HepG2 (cell line): ENCODE results near the gene OR13J1. TPM values are rescaled to one million over a fixed set of nuclear protein-coding genes. Genes with fewer than 3 reads are reported as not detected.

Experiments
- ASH2L ChIP-seq: fragments of 300-600, 200-600 bp; sonication (generic); IDR thresholded peaks from 2 replicates; pipeline ENCODE4 v1.7.0; 2017; ENCODE audit warnings: low read depth, mild to moderate bottlenecking, moderate library complexity, mixed read lengths, low read length; ENCODE audit not compliant: insufficient read length
- CREB1 ChIP-seq, 2 experiments: fragments of 450-650 bp in 1 of 2; IDR thresholded peaks; 2 replicates each; pipeline ENCODE4 v1.6.1; 2016 to 2017; ENCODE audit warnings: control low read depth in 1 of 2, mild to moderate bottlenecking in 1 of 2, missing compliant biosample characterization in 1 of 2, missing genetic modification characterization in 1 of 2
- ESRRA ChIP-seq: sonication (generic); formaldehyde crosslinking; IDR thresholded peaks from 2 replicates; pipeline ENCODE4 v1.5.1; 2020; ENCODE audit warnings: mild to moderate bottlenecking, low read depth, missing genetic modification reagents
- GABPB1 ChIP-seq: IDR thresholded peaks from 2 replicates; pipeline ENCODE4 v1.6.1; 2016; ENCODE audit warnings: mild to moderate bottlenecking, missing genetic modification reagents, moderate library complexity, missing compliant biosample characterization
- HDAC2 ChIP-seq: sonication (generic); formaldehyde crosslinking; IDR thresholded peaks from 2 replicates; pipeline ENCODE4 v1.4.0; 2020; ENCODE audit warnings: missing genetic modification reagents
- HOXA3 ChIP-seq: sonication (generic); formaldehyde crosslinking; IDR thresholded peaks from 2 replicates; pipeline ENCODE4 v1.5.0; 2020; ENCODE audit warnings: missing genetic modification reagents
- KDM2A ChIP-seq: sonication (generic); formaldehyde crosslinking; IDR thresholded peaks from 2 replicates; pipeline ENCODE4 v1.4.0; 2020; ENCODE audit warnings: low read depth, missing genetic modification reagents, borderline replicate concordance
- MEIS1 ChIP-seq: sonication (generic); formaldehyde crosslinking; IDR thresholded peaks from 2 replicates; pipeline ENCODE4 v1.9.0; 2021; ENCODE audit warnings: mild to moderate bottlenecking, missing genetic modification reagents, moderate library complexity, borderline replicate concordance
- NFYB ChIP-seq: sonication (generic); formaldehyde crosslinking; IDR thresholded peaks from 2 replicates; pipeline ENCODE4 v1.4.0; 2020; ENCODE audit warnings: missing genetic modification reagents
- NKX3-1 ChIP-seq: sonication (generic); formaldehyde crosslinking; IDR thresholded peaks from 2 replicates; pipeline ENCODE4 v1.5.0; 2020; ENCODE audit warnings: missing genetic modification reagents
- NR2C2 ChIP-seq: sonication (generic); formaldehyde crosslinking; IDR thresholded peaks from 2 replicates; pipeline ENCODE4 v1.4.0; 2020; ENCODE audit warnings: missing genetic modification reagents, mild to moderate bottlenecking, moderate library complexity, borderline replicate concordance
- PHB2 ChIP-seq: fragments of 450-650 bp; IDR thresholded peaks from 2 replicates; pipeline ENCODE4 v1.6.1; 2018; ENCODE audit not compliant: partially characterized antibody
- REPIN1 ChIP-seq: sonication (generic); formaldehyde crosslinking; IDR thresholded peaks from 2 replicates; pipeline ENCODE4 v1.8.0; 2022; ENCODE audit warnings: missing genetic modification reagents, low read depth, mild to moderate bottlenecking, borderline replicate concordance
- RFXAP ChIP-seq: sonication (generic); formaldehyde crosslinking; IDR thresholded peaks from 2 replicates; pipeline ENCODE4 v1.4.0; 2020; ENCODE audit warnings: missing genetic modification reagents, borderline replicate concordance
- SALL2 ChIP-seq: sonication (generic); formaldehyde crosslinking; IDR thresholded peaks from 2 replicates; pipeline ENCODE4 v1.8.1; 2023; ENCODE audit warnings: mild to moderate bottlenecking, missing genetic modification reagents, inconsistent platforms
- SP1 ChIP-seq, 2 experiments: fragments of 450-650 bp in 1 of 2; sonication (generic) in 1 of 2; formaldehyde crosslinking in 1 of 2; IDR thresholded peaks; 2 replicates each; pipeline versions ENCODE4 v1.4.0 to v1.6.1; 2016 to 2020; ENCODE audit warnings: missing genetic modification reagents in 1 of 2
- SP2 ChIP-seq: sonication (generic); formaldehyde crosslinking; IDR thresholded peaks from 2 replicates; pipeline ENCODE4 v1.5.1; 2020; ENCODE audit warnings: mild to moderate bottlenecking, missing genetic modification reagents
- SP4 ChIP-seq: sonication (generic); formaldehyde crosslinking; IDR thresholded peaks from 2 replicates; pipeline ENCODE4 v1.8.1; 2023; ENCODE audit warnings: mild to moderate bottlenecking, missing genetic modification reagents
- SPEN ChIP-seq: sonication (generic); formaldehyde crosslinking; IDR thresholded peaks from 2 replicates; pipeline ENCODE4 v1.5.1; 2020; ENCODE audit warnings: low read depth, mild to moderate bottlenecking, missing genetic modification reagents
- TBX2 ChIP-seq: sonication (generic); formaldehyde crosslinking; IDR thresholded peaks from 2 replicates; pipeline ENCODE4 v1.5.0; 2020; ENCODE audit warnings: missing genetic modification reagents, mild to moderate bottlenecking, borderline replicate concordance
- ZMAT3 ChIP-seq: sonication (generic); formaldehyde crosslinking; conservative IDR thresholded peaks from 2 replicates; pipeline ENCODE4 v1.7.0; 2021; ENCODE audit warnings: missing genetic modification reagents
- ZNF747 ChIP-seq: sonication (generic); formaldehyde crosslinking; IDR thresholded peaks from 2 replicates; pipeline ENCODE4 v1.8.1; 2023; ENCODE audit warnings: missing genetic modification reagents, mild to moderate bottlenecking, borderline replicate concordance
- ZNF768 ChIP-seq: sonication (generic); formaldehyde crosslinking; IDR thresholded peaks from 2 replicates; pipeline ENCODE4 v1.4.0; 2020; ENCODE audit warnings: missing genetic modification reagents
- ZNF891 ChIP-seq: sonication (generic); formaldehyde crosslinking; IDR thresholded peaks from 2 replicates; pipeline ENCODE4 v1.5.0; 2020; ENCODE audit warnings: mild to moderate bottlenecking, missing genetic modification reagents
- polyA plus RNA-seq, 8 experiments: library from polyadenylated mRNA; depleted of rRNA in 3 of 8; stranded (reverse) in 7 of 8; unstranded in 1 of 8; fragments of >200 nt; fragmentation: Illumina TruSeq in 4 of 8; extraction: Trizol in 4 of 8; gene quantifications; 2 replicates each; pipeline versions ENCODE4 v1.2.1 to v1.2.3, GENCODE V29; 2011 to 2016; ENCODE audit warnings: low read depth in 4 of 8, missing spikeins in 1 of 8, mixed read lengths in 1 of 8; ENCODE audit not compliant: insufficient read depth in 1 of 8
- total RNA-seq, 5 experiments: library from RNA; depleted of rRNA; stranded (reverse); fragments of >200 nt; fragmentation: Illumina TruSeq; extraction: Trizol; gene quantifications; 2 replicates each; pipeline ENCODE4 v1.2.3, GENCODE V29; 2016; ENCODE audit warnings: low read depth in 1 of 5
- TF ChIP-seq, protein P1 (sequence below): sonication (generic); formaldehyde crosslinking; conservative IDR thresholded peaks from 2 replicates; pipeline ENCODE4 v1.4.0; 2020; ENCODE audit warnings: missing genetic modification reagents

Gene OR13J1
- total and polyA plus RNA-seq, 2 of the 13 experiments (the other 11 are each of a cell fraction or from before 2014, with no cell fraction given), result not detected

DNA sequence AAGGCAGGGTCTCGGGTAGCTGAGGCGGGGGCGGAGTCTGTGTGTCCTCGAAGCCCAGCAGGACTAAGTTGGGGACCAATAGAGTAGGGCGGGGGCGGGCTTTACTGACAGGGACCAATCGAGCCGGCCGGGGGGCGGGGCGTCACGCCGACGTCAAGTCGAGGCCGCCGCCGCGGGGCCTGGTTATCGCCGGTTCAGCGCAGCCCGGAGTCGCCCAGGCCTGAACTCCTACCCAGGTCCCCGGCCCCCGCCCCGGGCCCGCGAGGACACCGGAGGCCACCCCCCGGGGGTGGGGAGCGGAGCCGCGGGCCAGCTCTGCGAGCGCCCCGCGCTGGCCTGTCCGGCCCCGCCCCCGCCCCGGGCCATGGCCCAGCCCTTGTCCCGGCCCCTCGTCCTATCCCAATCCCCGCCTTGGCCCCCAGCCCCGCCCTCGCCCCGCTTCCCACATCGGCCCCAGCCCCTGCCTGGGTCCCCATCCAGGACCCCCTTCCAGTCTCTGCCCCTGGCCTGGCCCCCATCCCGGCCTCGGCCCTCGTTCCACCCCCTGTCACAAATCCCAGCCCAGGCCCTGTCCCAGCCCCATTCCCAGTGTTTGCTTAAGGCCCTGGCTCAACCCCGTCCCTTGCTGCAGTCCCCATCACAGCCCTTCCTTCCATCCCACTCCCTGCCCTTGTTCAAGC is 41.0 kb downstream of the OR13J1 start, which contains the start of gene TMEM8B (continued):
- 0 out of 2 replicates have a peak, but pooled peaks have one; percentile 25 for TF ChIP-seq SALL2
- TF ChIP-seq PHB2, result no peak
- TF ChIP-seq ZNF768 (CRISPR knock-in tag), result peak; percentile 23; the same call in 1 of the 2 replicates
- peak; percentile 65; the same call in 1 of the 2 replicates for TF ChIP-seq SP4 (CRISPR knock-in tag)
- no peak for TF ChIP-seq ESRRA (CRISPR knock-in tag)
- TF ChIP-seq KDM2A (CRISPR knock-in tag), result peak; percentile 61; the same call in 1 of the 2 replicates
- TF ChIP-seq NFYB, result peak; percentile 78
- TF ChIP-seq REPIN1 (CRISPR knock-in tag), result no peak; the same call in 1 of the 2 replicates
- TF ChIP-seq, protein P1, sequence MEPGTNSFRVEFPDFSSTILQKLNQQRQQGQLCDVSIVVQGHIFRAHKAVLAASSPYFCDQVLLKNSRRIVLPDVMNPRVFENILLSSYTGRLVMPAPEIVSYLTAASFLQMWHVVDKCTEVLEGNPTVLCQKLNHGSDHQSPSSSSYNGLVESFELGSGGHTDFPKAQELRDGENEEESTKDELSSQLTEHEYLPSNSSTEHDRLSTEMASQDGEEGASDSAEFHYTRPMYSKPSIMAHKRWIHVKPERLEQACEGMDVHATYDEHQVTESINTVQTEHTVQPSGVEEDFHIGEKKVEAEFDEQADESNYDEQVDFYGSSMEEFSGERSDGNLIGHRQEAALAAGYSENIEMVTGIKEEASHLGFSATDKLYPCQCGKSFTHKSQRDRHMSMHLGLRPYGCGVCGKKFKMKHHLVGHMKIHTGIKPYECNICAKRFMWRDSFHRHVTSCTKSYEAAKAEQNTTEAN, result 0 out of 2 replicates have a peak, but pooled peaks have one; percentile 26
- no peak for TF ChIP-seq HDAC2
- TF ChIP-seq TBX2, result no peak
- no peak for TF ChIP-seq NKX3-1 (CRISPR knock-in tag)
- TF ChIP-seq ZMAT3 (CRISPR knock-in tag), result peak; percentile 62; the same call in 1 of the 2 replicates
- peak; percentile 49 for TF ChIP-seq ASH2L
- peak; percentile 76 for TF ChIP-seq CREB1 (IDR thresholded peaks at IDR 0.05)
- TF ChIP-seq CREB1 (CRISPR knock-in tag; IDR thresholded peaks at IDR 0.05), result no peak
- peak; percentile 38 for TF ChIP-seq SPEN (CRISPR knock-in tag)
- TF ChIP-seq SP2 (CRISPR knock-in tag), result peak; percentile 86
- TF ChIP-seq SP1 (IDR thresholded peaks at IDR 0.05), result no peak
- TF ChIP-seq SP1 (CRISPR knock-in tag; IDR thresholded peaks at IDR 0.05), result peak; percentile 72
- TF ChIP-seq NR2C2 (CRISPR knock-in tag), result no peak
- peak; percentile 35; the same call in 1 of the 2 replicates for TF ChIP-seq RFXAP (CRISPR knock-in tag)
- TF ChIP-seq GABPB1, result peak; percentile 49; the same call in 1 of the 2 replicates
- no peak for TF ChIP-seq ZNF747 (CRISPR knock-in tag)
- peak; percentile 37; the same call in 1 of the 2 replicates for TF ChIP-seq HOXA3
- no peak for TF ChIP-seq MEIS1
- TF ChIP-seq ZNF891 (CRISPR knock-in tag), result 0 out of 2 replicates have a peak, but pooled peaks have one; percentile 54
